Measurements from ENCODE around the gene FARP1.

DNA sequence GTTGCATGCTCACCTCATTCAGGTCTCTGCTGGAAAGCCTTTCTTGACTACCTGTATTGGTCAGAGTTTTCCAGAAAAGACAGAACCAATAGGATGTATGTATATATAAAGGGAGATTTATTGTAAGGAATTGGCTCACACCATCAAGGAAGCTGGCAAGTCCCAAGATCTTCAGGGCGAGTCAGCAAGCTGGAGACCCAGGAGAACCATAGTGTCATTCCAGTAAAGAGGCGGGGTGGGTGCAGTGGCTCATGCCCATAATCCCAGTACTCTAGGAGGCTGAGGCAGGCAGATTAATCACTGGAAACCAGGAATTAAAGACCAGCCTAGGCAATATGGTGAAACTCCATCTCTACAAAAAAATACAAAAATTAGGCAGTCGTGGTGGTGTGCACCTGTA is 30.4 kb upstream of the FARP1 start:
- TF ChIP-seq POLR2A (IDR thresholded peaks at IDR 0.05) (no peak), EP300 (IDR thresholded peaks at IDR 0.05) (no peak)

All from sigmoid colon (tissue), 4 donors.